Amygdala (tissue), 56 donors: Measurements from ENCODE around the gene PLCB4.

Experiments used
- DNase-seq, 56 donors: peaks; one replicate each; lab custom pipeline; 2025; lab: John Stamatoyannopoulos, UW

Gene PLCB4

GRCh38 chr20:9506280-9506821 is 437.5 kb downstream of the PLCB4 start:
- DNase-seq = peak in 1 of 56 donors; percentile 14

- peak in 2 of 56 donors; percentile 10 to 31 for DNase-seq
Measured at GRCh38 chr20:9506964-9507369, 438.1 kb downstream of the PLCB4 start.

- DNase-seq = no peak
Measured at GRCh38 chr20:9507544-9508239, 438.8 kb downstream of the PLCB4 start.

- no peak for DNase-seq
Measured at GRCh38 chr20:9508240-9508661, 439.4 kb downstream of the PLCB4 start.

- DNase-seq = no peak
Measured at GRCh38 chr20:9508696-9509178, 439.9 kb downstream of the PLCB4 start.

- DNase-seq = no peak
Measured at GRCh38 chr20:9509246-9509645, 440.4 kb downstream of the PLCB4 start.

GRCh38 chr20:9510911-9511310 is 442.0 kb downstream of the PLCB4 start:
- no peak for DNase-seq

GRCh38 chr20:9514072-9514460 is 445.2 kb downstream of the PLCB4 start:
- DNase-seq = peak in 1 of 56 donors; percentile 33

- DNase-seq = peak in 31 of 56 donors; percentile 22 to 66 (median 40)
Measured at GRCh38 chr20:9514461-9515213, 445.8 kb downstream of the PLCB4 start, which contains the start of gene LAMP5. Gene LAMP5, plus strand, starts transcription at chr20:9514590. Its CDS starts 263 bp downstream, at chr20:9514853.

GRCh38 chr20:9515214-9515585 is 446.3 kb downstream of the PLCB4 start:
- DNase-seq = peak in 3 of 56 donors; percentile 6 to 18 (median 12)

GRCh38 chr20:9515741-9516233 is 446.9 kb downstream of the PLCB4 start:
- peak in 4 of 56 donors; percentile 18 to 30 (median 24) for DNase-seq

- DNase-seq = peak in 9 of 56 donors; percentile 18 to 42 (median 30)
Measured at GRCh38 chr20:9516234-9516871, 447.5 kb downstream of the PLCB4 start.

- DNase-seq = peak in 1 of 56 donors; percentile 4
Measured at GRCh38 chr20:9517297-9518162, 448.6 kb downstream of the PLCB4 start.

- DNase-seq = no peak
Measured at GRCh38 chr20:9518576-9519175, 449.8 kb downstream of the PLCB4 start.

- DNase-seq = no peak
Measured at GRCh38 chr20:9520086-9520485, 451.2 kb downstream of the PLCB4 start.

GRCh38 chr20:9523636-9524035 is 454.7 kb downstream of the PLCB4 start:
- DNase-seq = no peak
